A549 (cell line): ENCODE data around the gene CCDC197. TPM values are rescaled to one million over a fixed set of nuclear protein-coding genes. Genes with fewer than 3 reads are reported as not detected.

ENCODE experiments used
- ATAC-seq, 2 experiments: fragments of 200-7000 bp in 1 of 2; fragments of >200 bp in 1 of 2; cut with Nextera tagmentation in 1 of 2; cut with Tn5 transposase in 1 of 2; 3 replicates each; pipeline versions ENCODE4 v1.8.0 to v1.9.1; 2018 to 2020; ENCODE audit warnings: mild to moderate bottlenecking in 1 of 2, moderate library complexity in 1 of 2
- CTCF ChIA-PET: fragments of 300-600 bp; sonication (Branson Sonifier 250); formaldehyde crosslinking; extraction: SDS; loops from one replicate; lab custom pipeline; 2021; ENCODE audit warnings: antibody characterized with exemption, inconsistent platforms; lab: Yijun Ruan, JAX
- POLR2A ChIA-PET: fragments of 350-600 bp; formaldehyde crosslinking; extraction: SDS; loops from one replicate; lab custom pipeline; 2021; ENCODE audit warnings: antibody characterized with exemption, inconsistent platforms; lab: Yijun Ruan, JAX
- DNase-seq, 2 experiments: peaks; one replicate each; pipeline versions ENCODE4 v3.0.0 to v3.0.0-alpha.2; 2011 to 2016; ENCODE audit warnings: low read depth in 1 of 2, low spot score in 1 of 2
- FAIRE-seq: peaks from 2 replicates; lab custom pipeline; 2011; peaks lifted over from hg19 to GRCh38; lab: Jason Lieb, UNC
- H3K27ac ChIP-seq, 2 experiments: fragments of >200 bp; sonication (Bioruptor Twin); formaldehyde crosslinking; 3 replicates each; pipeline ENCODE4 v1.5.1; 2016 to 2017
- H3K4me1 ChIP-seq: fragments of >200 bp; sonication (Bioruptor Twin); formaldehyde crosslinking; 3 replicates; pipeline ENCODE4 v1.6.1; 2016
- H3K4me2 ChIP-seq: fragments of >200 bp; sonication (Bioruptor Twin); formaldehyde crosslinking; 3 replicates; pipeline ENCODE4 v1.6.1; 2016
- H3K4me3 ChIP-seq: fragments of >200 bp; sonication (Bioruptor Twin); formaldehyde crosslinking; 3 replicates; pipeline ENCODE4 v1.5.1; 2016
- H3K9me3 ChIP-seq: fragments of >200 bp; sonication (Bioruptor Twin); formaldehyde crosslinking; 3 replicates; pipeline ENCODE4 v1.6.1; 2016
- BHLHE40 ChIP-seq: IDR thresholded peaks from 2 replicates; pipeline ENCODE4 v1.6.1; 2012; ENCODE audit warnings: low read depth, low read length, inconsistent platforms
- CBX2 ChIP-seq: fragments of 200-600 bp; sonication (generic); IDR thresholded peaks from 2 replicates; pipeline ENCODE4 v1.6.1; 2016; ENCODE audit warnings: low read depth, mild to moderate bottlenecking, borderline replicate concordance
- CTCF ChIP-seq: fragments of >200 bp; sonication (Bioruptor Twin); formaldehyde crosslinking; IDR thresholded peaks from 3 replicates; pipeline ENCODE4 v1.5.1; 2016
- EP300 ChIP-seq, 2 experiments: fragments of >200 bp; sonication (Bioruptor Twin); formaldehyde crosslinking; IDR thresholded peaks; 2 replicates in 1 of 2; 3 replicates in 1 of 2; pipeline ENCODE4 v1.6.1; 2016 to 2017
- FOSL2 ChIP-seq, 2 experiments: fragments of 450-650 bp in 1 of 2; fragments of >200 bp in 1 of 2; sonication (Bioruptor Twin) in 1 of 2; formaldehyde crosslinking; IDR thresholded peaks; 2 replicates each; pipeline versions ENCODE4 v1.5.0 to v1.6.1; 2016 to 2020; ENCODE audit warnings: mild to moderate bottlenecking in 1 of 2, moderate library complexity in 1 of 2
- HEYL ChIP-seq: fragments of 250-450 bp; sonication (Bioruptor Pico); IDR thresholded peaks from 2 replicates; pipeline ENCODE4 v1.8.0; 2021; ENCODE audit warnings: mild to moderate bottlenecking, moderate library complexity
- HOXA7 ChIP-seq: fragments of 250-450 bp; sonication (Bioruptor Pico); IDR thresholded peaks from 2 replicates; pipeline ENCODE4 v1.5.0; 2020; ENCODE audit warnings: mild to moderate bottlenecking, moderate library complexity
- HOXB13 ChIP-seq: fragments of 250-450 bp; sonication (Bioruptor Pico); IDR thresholded peaks from 2 replicates; pipeline ENCODE4 v1.5.0; 2020; ENCODE audit warnings: low read depth, mild to moderate bottlenecking, moderate library complexity
- KDM1A ChIP-seq: fragments of 200-600 bp; sonication (generic); IDR thresholded peaks from 2 replicates; pipeline ENCODE4 v1.6.1; 2016; ENCODE audit warnings: low read depth, mild to moderate bottlenecking
- MAX ChIP-seq: IDR thresholded peaks from 2 replicates; pipeline ENCODE4 v1.6.1; 2012
- MYC ChIP-seq: IDR thresholded peaks from 2 replicates; pipeline ENCODE4 v1.6.1; 2012; ENCODE audit warnings: mild to moderate bottlenecking, inconsistent platforms, low read length, improper control_type of control experiment, borderline replicate concordance
- NFE2L2 ChIP-seq: fragments of 150-350 bp; conservative IDR thresholded peaks from 2 replicates; pipeline ENCODE4 v1.6.1; 2014; ENCODE audit warnings: low read length
- RAD21 ChIP-seq, 2 experiments: fragments of >200 bp in 1 of 2; sonication (Bioruptor Twin) in 1 of 2; formaldehyde crosslinking in 1 of 2; IDR thresholded peaks in 1 of 2; conservative IDR thresholded peaks in 1 of 2; 2 replicates in 1 of 2; 3 replicates in 1 of 2; pipeline ENCODE4 v1.6.1; 2012 to 2018; ENCODE audit warnings: inconsistent platforms in 1 of 2
- RCOR1 ChIP-seq: fragments of 150-350 bp; IDR thresholded peaks from 2 replicates; pipeline ENCODE4 v1.6.1; 2014; ENCODE audit warnings: antibody characterized with exemption, low read length, low read depth
- REST ChIP-seq: fragments of 200-600 bp; sonication (generic); IDR thresholded peaks from 2 replicates; pipeline ENCODE4 v1.6.1; 2016; ENCODE audit warnings: antibody characterized with exemption, mild to moderate bottlenecking, moderate library complexity
- SMC3 ChIP-seq: fragments of >200 bp; sonication (Bioruptor Twin); formaldehyde crosslinking; IDR thresholded peaks from 3 replicates; pipeline ENCODE4 v1.6.1; 2018; ENCODE audit warnings: inconsistent platforms
- TFCP2L1 ChIP-seq: fragments of 250-450 bp; sonication (Bioruptor Pico); IDR thresholded peaks from 2 replicates; pipeline ENCODE4 v1.5.0; 2021; ENCODE audit warnings: mild to moderate bottlenecking
- ZC3H11A ChIP-seq: fragments of 450-650 bp; IDR thresholded peaks from 2 replicates; pipeline ENCODE4 v1.6.1; 2014; ENCODE audit warnings: antibody characterized with exemption, mild to moderate bottlenecking
- WGBS: methylation state at CpG from one replicate; pipeline ENCODE4 v1.1.6; 2017; ENCODE audit errors: missing lambda C conversion rate; 5-methylcytosine and 5-hydroxymethylcytosine counted together
- polyA plus RNA-seq, 4 experiments: library from polyadenylated mRNA; depleted of rRNA in 3 of 4; stranded (reverse); fragments of >200 nt; fragmentation: RNase III in 1 of 4; extraction: RNeasy Plus Mini Kit Qiagen cat#74134 plus additional on column Dnase treatment in 1 of 4; gene quantifications; 2 replicates in 3 of 4; 3 replicates in 1 of 4; pipeline ENCODE4 v1.2.3, GENCODE V29; 2011 to 2017

CCDC197 gene
- polyA plus RNA-seq, 2 of the 4 experiments (the other 2 are of a cell fraction) = not detected

- no peaks in the 10 kb centered on the region for H3K4me1 ChIP-seq
- POLR2A ChIA-PET = interaction anchor here (0.7 kb wide), 1 partner anchor 36 kb away, joined by 4 read pairs; no protein-coding TSS in a partner anchor
- H3K9me3 ChIP-seq = no peaks in the 10 kb centered on the region
- no peak overlapping the region for H3K4me3 ChIP-seq
- H3K4me2 ChIP-seq = 0 out of 3 replicates have a peak overlapping the region, but pooled peaks have one; percentile 17
- TF ChIP-seq MAX (peak; percentile 56; the same call in 1 of the 2 replicates), CTCF (peak; percentile 91), MYC (peak; percentile 29; the same call in 1 of the 2 replicates), RAD21 (conservative IDR thresholded peaks at IDR 0.05 in 1 of 2, IDR thresholded peaks at IDR 0.05 in 1 of 2) (peak; percentile 79 to 88), KDM1A (no peak), SMC3 (peak; percentile 88)
- FAIRE-seq (peak; percentile 67), DNase-seq (peak; percentile 73 to 83), ATAC-seq (peak; percentile 81 to 94)
- CTCF ChIA-PET = interaction anchor here (0.5 to 12.5 kb wide), 29 partner anchors 9 to 361 kb away, joined by 3 to 400 read pairs (median 4); no protein-coding TSS in a partner anchor
- H3K27ac ChIP-seq = no peak overlapping the region; a peak in 1 of 6 replicates
- WGBS = 50% methylated on average over 26 of the region's 26 CpGs
Observed at GRCh38 chr14:94001501-94002396, 4.6 kb downstream of the CCDC197 start.

GRCh38 chr14:94003397-94003796, 6.3 kb downstream of the CCDC197 start:
- WGBS = 50% methylated on average over 4 of the region's 4 CpGs
- no peak for FAIRE-seq
- Histone ChIP-seq H3K4me3 (no peak overlapping the region), H3K4me2 (no peak overlapping the region), H3K27ac (no peak overlapping the region), H3K4me1 (no peaks in the 10 kb centered on the region), H3K9me3 (no peaks in the 10 kb centered on the region)
- TF ChIP-seq CBX2 (no peak), EP300 (IDR thresholded peaks at IDR 0.05) (no peak), HOXB13 (CRISPR knock-in tag) (no peak), ZC3H11A (no peak), REST (no peak), FOSL2 (IDR thresholded peaks at IDR 0.05) (no peak), FOSL2 (CRISPR knock-in tag; IDR thresholded peaks at IDR 0.05) (no peak), HEYL (CRISPR knock-in tag) (no peak), TFCP2L1 (CRISPR knock-in tag) (no peak), HOXA7 (CRISPR knock-in tag) (no peak), BHLHE40 (no peak), RCOR1 (no peak), NFE2L2 (no peak)
- CTCF ChIA-PET = interaction anchor here (1.2 to 12.5 kb wide), 10 partner anchors 10 to 133 kb away, joined by 3 to 400 read pairs (median 7); no protein-coding TSS in a partner anchor
- no peak for DNase-seq
- POLR2A ChIA-PET = no interaction called here
- ATAC-seq = no peak
